M059J (cell line): Measurements from ENCODE around the gene SPATA9. TPM values are rescaled to one million over a fixed set of nuclear protein-coding genes. Genes with fewer than 3 reads are reported as not detected.
"Not testable (repeated sequence)": the region's sequence is repeated elsewhere in the genome, so short reads cannot be mapped to it uniquely, and the experiment has no call there.

Experiments
- DNase-seq: peaks from one replicate; pipeline ENCODE4 v3.0.0-alpha.2; 2012; ENCODE audit warnings: low read depth
- total RNA-seq: library from RNA; depleted of rRNA; stranded (reverse); fragments of >200 nt; shearing (Covaris generic); gene quantifications from 2 replicates; pipeline ENCODE4 v1.2.3, GENCODE V29; 2014

The SPATA9 gene
- total RNA-seq, 1 experiment from 2014 or later = 1.3 TPM

DNA sequence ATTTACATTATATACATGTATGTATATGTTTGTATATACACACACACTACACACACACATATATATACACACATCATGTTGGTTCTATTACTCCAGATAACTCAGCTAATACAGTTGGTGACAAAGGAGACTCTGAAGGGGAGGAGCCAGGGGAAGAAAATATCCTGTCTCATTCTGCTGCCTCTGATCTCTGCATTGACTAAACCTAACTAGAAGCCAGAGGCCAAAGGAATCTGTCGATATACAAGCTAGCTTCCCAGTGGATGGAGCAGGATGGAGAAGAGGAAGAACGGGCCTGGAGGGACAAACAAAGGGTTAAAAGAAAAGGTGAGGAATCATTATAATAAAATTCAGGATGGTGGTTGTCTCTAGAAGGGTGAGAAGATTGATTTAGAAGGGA, 34.6 kb upstream of the SPATA9 start:
- DNase-seq = peak; percentile 50

DNA sequence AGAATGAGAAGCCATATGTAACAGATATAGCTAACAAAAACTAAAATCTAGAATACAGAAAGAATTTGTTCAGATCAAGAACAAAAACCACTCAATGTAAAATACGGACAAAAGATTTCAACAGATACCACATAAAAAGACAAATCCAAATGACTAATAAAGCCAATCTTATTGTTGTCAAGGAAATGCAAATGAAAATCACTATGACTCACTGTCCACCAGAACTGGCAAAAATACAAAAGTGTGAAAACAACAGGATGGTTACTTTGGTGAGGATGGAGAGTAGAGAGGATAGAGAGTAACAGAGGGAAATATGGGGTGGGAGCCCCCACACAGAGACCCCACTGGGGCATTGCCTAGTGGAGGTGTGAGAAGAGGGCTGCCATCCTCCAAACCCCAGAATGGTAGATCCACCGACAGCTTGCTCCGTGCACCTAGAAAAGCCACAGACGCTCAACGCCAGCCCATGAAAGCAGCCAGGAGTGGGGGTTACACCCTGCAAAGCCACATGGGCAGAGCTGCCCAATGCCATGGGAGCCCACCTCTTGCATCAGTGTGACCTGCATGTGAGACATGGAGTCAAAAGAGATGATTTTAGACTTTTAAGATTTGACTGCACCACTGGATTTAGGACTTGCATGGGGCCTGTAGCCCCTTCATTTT, 33.1 kb upstream of the SPATA9 start:
- DNase-seq = peak; percentile 94

DNA sequence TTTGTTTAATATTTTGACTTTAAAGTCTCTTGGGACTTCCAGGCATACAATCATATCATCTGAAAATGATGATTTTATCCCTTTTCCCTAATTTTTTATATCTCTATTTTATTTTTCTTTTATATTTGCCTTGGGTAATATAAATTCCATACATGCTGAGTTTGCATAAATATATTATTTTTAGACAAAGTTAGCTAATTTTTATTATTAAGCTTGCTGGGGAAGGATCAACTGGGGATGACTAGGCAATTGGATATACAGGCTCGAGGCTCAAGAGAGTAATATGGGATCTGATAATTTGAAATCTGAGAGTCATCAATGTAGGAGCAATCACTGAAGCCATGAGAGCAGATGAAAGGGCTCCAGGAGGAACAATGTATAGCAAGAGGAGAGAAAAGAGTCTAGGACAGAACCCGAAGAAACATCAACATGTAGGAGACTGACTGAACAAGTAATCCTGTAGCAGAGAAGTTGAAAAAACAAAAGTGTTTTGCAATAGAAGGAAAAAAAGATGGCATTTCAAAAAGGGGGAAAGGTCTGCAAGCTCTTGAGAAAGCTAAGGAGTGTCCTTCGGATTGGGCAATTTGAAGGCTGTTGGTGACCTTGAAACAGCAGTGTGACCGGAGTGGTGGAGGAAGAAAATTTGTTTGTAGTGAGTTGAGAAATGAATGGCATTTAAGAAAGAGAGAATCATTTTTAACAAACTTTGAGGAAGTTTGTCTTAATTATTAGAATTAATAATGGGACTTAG, 31.3 kb upstream of the SPATA9 start:
- DNase-seq = no peak

DNA sequence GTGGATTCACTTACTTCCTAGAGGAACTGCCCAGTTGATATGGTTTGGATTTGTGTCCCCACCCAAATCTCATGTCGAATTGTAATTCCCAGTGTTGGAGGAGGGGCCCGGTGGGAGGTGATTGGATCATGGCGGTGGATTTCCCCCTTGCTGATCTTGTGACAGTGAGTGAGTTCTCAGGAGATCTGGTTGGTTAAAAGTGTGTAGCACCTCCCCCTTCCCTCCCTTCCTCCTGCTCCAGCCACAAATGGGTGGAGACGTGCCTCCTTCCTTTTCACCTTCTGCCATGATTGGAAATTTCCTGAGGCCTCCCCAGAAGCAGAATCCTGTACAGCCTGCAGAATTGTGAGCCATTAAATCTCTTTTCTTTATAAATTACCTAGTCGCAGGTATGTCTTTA, 30.5 kb upstream of the SPATA9 start:
- DNase-seq = not testable (repeated sequence)

DNA sequence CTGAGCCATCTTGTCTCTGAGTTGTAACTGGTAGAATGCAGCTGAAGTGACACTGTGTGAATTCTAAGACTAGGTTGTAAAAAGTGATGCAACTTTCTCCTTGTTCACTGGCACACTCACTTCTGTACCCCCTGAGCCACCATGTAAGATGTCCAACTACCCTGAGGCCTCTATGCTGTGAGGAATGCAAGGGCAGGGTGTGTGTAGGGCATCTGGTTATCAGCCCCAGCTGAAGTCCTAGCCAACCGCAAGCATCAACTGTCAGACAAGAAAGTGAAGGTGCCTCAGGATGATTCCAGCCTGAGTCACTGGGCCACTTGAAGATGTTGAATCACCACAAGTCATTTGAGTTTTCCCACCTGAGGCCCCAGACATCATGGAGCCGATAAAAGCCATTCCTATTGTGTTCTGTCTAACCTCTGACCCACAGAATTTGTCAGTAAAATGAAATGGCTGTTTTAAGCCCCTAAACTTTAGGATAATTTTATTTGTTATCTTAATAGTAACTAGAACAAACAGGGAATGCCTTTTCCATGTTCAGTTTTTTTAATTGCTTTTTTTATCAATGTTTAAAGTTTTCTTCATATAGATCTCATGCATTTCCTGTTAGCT, 29.7 kb upstream of the SPATA9 start:
- DNase-seq = peak; percentile 100

DNA sequence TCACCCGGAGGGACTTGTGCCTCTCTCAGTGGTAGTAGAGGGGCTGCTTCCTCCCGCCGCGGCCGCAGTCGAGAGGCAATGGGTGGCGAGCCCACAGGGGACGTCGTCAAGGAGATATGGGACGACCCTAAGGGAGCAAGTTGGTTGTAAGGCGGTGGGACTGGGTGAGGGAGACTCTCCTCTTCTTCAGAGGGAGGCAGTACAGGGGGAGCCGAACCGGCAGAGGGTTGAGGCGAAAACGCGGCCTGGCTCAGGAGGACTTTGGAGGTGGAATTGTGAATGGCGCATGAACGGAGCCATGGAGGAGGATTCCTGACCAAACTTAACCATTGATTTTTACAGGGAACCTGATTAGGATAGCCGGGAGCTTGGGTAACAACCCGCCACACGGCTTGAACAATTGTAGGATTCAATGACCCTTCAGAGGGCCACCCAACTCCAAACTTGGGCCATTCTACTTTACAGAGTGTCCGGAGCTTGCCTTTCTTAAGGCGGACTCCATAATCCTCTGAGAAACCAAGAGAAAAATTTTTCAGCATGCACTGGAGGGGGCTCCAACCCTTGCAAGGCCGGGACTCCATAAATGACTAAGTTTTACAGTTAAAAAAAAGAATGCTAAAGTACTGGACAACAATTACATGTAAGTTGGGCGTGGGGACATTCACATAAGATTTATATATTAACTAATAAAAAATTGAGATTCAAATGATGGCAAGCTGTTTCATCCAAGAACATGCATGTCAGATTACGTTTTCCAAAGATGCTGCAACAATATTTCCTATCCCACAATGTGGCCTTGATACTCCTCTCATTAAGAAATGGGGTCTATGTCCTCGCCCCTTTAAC, 28.9 kb upstream of the SPATA9 start:
- DNase-seq = no peak

DNA sequence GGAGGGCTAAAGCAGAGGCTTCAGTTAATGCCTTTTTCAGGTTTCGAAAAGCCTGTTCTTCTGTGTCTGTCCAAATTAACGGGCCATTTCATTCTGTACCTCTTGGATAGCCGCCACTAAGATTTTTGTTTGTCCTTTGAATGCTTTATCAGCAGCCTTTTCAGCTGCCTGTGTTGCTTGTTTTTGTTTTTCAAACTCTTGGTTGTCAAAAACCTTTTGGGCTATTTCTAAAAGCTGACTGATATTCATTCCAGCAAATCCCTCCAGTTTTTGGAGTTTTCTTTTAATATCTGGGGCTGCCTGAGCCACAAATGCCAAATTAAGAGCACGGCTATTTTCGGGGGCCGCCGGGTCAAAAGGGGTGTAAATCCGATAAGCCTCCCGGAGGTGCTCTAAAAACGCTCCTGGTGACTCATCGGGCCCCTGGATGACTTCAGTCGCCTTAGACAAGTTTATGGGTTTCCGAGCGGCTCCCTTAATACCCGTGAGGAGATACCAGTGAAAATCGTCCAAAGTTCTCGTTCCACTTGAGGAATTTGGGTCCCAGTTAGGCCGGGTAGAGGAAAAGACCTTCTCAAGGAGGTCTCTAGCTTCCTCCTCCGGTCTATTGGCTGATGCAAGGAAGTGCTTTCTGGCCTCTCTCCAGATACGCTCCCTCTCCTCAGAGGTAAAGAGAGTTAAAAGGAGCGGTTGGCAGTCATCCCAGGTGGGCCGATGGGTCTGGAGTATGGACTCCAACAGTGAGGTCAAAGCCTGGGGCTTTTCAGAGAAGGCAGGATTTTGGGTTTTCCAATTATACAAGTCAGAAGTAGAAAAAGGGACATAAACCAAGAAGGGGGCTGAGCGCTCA, 28.1 kb upstream of the SPATA9 start:
- DNase-seq = peak; percentile 83

DNA sequence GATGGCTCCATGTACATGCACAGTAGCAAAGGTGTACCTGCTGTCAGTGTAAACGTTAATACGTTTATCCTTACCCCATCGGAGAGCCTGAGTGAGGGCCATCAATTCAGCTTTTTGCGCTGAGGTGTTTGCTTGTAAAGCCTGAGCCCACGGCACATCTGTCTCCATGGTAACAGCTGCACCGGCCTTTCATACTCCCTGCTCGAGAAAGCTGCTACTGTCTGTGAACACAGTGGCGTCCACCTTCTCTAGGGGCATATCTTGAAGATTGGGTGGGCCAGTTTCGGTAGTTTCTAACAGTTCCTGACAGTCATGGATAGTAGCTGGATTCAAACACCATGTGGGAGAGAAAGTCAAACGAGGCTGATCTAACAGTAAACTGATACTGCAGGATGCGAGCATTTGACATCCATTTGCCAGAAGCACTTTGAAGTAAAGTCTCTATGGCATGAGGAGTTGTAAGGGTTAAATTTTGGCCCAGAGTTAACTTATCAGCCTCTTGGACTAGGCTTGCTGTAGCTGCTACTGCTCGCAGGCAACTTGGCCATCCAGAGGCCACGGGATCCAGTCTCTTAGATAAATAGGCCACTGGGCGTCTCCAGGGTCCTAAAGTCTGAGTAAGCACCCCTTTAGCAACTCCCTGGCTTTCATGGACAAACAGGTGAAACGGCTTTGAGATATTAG, 27.3 kb upstream of the SPATA9 start:
- peak; percentile 72 for DNase-seq

DNA sequence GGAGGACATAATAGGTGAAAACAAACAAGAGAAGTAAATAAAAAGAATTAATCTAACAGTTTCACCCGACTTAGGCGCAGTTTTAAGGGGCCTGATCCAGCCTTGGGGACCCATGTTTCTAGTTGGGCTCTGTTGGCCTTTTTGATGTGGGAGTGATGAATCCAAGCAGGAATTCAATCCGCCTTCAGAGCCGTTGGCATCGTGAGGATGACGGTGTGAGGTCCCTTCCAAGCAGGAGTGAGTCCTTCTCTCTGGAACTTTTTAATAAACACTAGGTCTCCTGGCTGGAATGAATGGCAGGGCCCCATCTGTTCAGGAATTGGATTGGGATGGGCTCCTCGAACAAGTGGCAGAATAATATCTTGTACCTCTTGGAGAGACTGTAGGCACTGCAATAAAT, 26.1 kb upstream of the SPATA9 start:
- no peak for DNase-seq

DNA sequence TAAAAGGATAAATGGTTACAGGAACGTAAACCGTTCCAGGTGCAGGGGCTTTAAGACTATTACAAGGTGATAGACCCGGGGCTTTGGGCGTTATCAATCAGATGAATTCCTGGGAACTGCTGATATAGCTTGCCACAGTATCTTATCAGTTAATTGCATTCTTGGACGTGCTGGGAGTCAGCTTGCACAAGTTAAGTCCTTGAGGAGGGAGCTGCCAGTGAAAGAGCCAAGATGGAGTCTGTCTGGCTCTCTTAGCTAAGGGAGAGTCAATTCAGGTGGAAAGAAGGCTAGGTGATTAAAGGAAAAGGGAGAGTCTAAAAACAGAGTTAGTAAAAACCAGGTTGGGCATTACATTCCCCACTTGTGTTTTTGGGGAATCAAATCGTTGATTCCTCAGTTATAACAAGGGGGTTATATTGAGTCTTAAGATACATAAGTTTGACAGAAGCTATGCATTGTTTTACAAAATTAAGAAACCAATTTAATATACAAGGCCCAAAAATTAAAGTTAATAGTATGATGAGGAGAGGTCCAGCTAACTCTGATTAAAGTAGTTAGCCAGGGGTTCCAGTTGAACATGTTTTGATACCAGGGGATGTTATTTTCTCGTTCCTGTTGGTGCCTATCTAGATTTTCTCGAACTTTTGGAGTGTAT, 24.9 kb upstream of the SPATA9 start:
- not testable (repeated sequence) for DNase-seq

DNA sequence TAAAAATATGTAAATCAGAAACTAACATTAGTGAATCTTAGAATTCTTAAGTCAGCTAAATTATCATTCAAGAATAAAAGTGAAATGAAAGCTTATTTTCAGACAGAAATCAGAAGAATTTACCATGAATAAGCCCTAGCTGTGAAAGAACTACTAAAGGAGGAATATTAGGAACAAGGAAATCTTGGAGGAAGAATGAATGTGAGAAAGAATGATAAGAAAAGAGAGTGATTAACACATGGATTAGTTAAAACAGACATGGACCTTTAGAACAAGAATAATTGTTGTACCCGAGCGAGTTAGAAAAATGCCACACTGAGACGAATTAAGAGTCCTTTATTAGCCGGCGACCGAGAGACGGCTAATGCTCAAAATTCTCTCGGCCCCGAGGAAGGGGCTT, 24.3 kb upstream of the SPATA9 start:
- DNase-seq = no peak

DNA sequence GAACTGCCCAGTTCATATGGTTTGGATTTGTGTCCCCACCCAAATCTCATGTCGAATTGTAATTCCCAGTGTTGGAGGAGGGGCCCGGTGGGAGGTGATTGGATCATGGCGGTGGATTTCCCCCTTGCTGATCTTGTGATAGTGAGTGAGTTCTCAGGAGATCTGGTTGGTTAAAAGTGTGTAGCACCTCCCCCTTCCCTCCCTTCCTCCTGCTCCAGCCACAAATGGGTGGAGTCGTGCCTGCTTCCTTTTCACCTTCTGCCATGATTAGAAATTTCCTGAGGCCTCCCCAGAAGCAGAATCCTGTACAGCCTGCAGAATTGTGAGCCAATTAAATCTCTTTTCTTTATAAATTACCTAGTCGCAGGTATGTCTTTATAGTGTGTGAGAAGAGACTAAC, 23.4 kb upstream of the SPATA9 start:
- not testable (repeated sequence) for DNase-seq

DNA sequence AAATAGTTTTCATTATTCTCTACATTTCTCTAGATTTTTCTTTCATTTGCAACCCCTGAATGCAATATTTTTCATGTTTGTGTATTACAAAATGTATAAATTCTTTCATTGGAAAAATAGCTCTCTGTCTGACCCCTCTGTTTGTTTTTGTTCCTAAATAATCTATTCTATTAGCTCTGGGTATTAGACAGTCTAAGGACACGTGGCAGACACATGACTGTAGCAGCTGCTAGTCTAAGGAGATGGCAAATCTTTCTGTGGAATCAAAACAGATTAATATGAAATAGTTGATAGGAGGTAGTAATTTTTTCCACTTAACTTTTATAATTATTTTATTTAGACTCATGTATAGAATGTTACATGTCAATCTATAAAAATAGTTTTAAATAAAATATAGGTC, 21.4 kb upstream of the SPATA9 start:
- no peak for DNase-seq

DNA sequence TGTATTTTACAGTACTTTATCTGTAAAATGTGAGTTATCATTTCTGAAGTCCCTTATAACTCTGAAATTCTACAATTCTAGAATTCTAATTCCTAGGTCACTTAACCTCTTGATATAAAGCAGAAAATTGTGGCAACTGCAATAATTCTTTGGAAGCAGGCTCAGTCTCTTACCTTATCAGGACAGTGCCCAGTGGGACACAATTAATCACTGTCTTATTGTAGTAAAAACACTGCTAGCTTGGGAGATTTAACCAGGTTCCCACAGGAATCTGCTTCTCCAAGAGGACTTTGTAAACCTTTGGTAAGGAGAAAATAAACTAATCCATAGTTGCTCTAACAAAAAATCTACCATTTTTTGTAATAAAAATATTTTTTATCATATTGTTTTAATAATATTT, 18.3 kb upstream of the SPATA9 start:
- no peak for DNase-seq

DNA sequence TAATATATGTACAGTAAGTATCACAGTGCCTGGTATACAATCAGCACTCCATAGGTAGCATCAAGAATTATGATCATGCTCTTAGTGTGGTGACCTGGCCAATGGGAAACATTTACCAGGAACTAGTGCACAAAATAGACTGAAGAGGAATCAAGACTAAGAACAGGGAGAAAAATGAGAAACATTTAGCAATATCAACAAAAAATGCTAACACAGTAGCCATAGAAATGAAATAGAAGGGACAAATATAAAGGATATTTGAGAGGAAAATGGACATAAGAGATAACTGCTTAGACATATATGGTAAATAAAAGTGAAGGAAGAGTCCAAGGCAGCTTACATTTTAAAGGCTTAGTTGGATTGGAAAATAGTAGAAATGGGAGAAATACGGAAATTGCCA, 16.5 kb upstream of the SPATA9 start:
- DNase-seq = no peak

DNA sequence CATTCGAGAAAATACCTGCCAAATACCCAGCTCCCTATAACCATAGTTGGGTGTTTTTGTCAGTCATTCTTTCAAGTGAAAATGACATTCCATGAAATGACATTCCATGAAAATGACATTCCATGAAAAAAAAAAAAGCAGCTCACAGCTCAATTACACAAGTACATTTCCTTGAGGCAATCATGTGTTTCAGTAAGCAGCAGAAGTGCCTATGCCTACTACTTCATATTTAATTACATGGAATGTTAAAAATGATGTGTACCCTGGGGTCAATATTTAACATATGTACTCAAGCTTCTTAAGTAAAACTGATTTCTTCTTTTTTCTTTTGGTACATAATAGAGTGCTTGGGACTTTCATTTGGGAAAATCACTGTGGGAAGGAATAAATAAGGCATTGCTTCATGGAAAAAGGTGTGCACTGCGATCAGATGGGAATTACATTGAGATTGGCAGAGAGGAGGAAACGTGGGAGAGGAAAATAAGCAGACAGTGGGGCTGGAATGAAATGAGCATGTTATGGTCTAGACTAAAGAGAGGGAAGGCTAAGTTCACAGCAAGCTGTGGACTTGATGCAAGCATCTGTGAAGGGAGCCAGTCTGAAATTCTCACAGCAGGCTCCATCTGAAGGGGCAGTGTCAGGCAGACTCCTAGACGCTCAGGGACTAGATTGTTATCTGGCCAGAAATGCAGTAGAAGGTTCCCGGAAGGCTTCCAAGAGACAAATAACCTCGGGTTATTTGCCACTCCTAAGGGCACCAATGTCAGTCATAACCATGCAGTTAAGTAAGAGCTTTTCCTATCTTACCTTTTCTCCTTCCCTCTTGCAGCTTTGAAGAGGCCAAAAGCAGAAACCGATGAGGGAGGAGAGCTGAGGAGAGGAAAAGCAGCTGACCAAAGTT, 15.2 kb upstream of the SPATA9 start:
- DNase-seq = peak; percentile 74

DNA sequence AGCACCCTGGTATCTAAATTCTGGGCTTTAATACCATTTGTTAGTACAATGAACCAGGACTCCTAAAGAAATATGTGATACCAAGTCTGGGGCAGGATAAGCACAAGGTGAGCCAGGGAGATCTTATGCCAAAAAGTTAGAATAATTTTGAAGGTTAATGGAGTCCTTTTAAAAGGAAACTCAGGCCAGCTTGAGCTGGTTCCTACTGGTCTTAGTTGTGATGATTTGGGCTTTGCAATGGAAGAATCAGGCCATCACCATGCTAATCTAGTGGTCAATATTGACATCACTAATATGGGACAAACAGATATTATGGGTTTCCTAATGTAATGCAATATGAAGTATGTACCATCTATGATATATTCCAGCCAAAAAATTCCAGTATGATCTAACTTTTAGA, 7.5 kb upstream of the SPATA9 start:
- no peak for DNase-seq

DNA sequence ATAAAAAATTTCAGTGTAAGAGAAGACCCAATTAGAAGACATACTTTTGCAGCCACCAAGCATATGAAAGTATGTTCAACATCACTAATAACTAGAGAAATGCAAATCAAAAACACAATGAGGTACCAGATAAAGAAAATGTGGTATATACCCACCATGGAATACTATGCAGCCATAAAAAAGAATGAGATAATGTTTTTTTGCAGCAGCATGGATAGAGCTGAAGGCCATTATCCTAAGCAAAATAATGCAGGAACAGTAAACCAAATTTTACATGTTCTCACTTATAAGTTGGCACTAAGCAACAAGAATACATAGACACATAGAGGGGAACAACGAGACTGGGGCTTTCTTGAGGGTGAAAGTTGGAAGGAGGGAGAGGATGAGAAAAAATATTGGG, 6.9 kb upstream of the SPATA9 start:
- DNase-seq = no peak

DNA sequence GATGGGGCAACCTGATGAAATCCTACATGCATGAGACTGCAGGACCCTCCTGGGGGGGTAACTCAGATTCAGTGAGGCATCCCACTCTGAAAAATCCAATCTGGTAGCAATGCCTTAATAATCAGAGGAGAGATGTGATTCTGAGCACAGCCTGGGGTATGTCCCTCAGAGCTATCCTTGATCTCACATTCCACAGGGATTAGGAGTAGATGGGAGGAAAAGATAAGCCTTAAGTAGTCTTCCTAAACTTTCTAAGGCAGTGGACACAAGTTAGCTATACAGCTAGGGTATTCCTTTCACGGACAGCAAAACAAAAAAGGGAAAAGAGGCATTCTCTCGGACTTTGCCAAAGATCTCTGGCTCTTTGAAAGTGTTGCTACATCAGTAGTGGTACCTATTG, 3.9 kb upstream of the SPATA9 start:
- peak; percentile 62 for DNase-seq
